GM23338 (cell line): ENCODE results near the gene RIC8B. TPM values are rescaled to one million over a fixed set of nuclear protein-coding genes. Genes with fewer than 3 reads are reported as not detected.

Source experiments
- ATAC-seq: fragments of 200-7000 bp; cut with Tn5 transposase; 3 replicates; pipeline ENCODE4 v1.9.1; 2020
- DNase-seq: peaks from one replicate; pipeline ENCODE4 v3.0.0-alpha.2; 2015; ENCODE audit warnings: low spot score
- H2AFZ ChIP-seq: fragments of 200-600 bp; sonication (generic); 2 replicates; pipeline ENCODE4 v1.8.0; 2016; ENCODE audit warnings: antibody characterized with exemption, mild to moderate bottlenecking, moderate library complexity
- H3F3A ChIP-seq: fragments of 200-600 bp; sonication (generic); replicated peaks from 2 replicates; pipeline ENCODE4 v1.8.0; 2017; ENCODE audit warnings: antibody characterized with exemption, mixed run types, low read depth
- H3K27ac ChIP-seq: fragments of 200-600 bp; sonication (generic); 2 replicates; pipeline ENCODE4 v1.6.1; 2016; ENCODE audit warnings: low read depth
- H3K27me3 ChIP-seq: fragments of 200-600 bp; sonication (generic); 2 replicates; pipeline ENCODE4 v1.8.0; 2016; ENCODE audit warnings: mild to moderate bottlenecking, mixed run types, moderate library complexity; ENCODE audit not compliant: insufficient read depth
- H3K36me3 ChIP-seq: fragments of 200-600 bp; sonication (generic); 2 replicates; pipeline ENCODE4 v1.8.0; 2016; ENCODE audit warnings: mild to moderate bottlenecking; ENCODE audit not compliant: insufficient read depth
- H3K4me1 ChIP-seq: fragments of 200-600 bp; sonication (generic); 2 replicates; pipeline ENCODE4 v1.8.0; 2016; ENCODE audit warnings: mild to moderate bottlenecking, moderate library complexity; ENCODE audit not compliant: insufficient read depth
- H3K4me2 ChIP-seq: fragments of 200-600 bp; sonication (generic); 2 replicates; pipeline ENCODE4 v1.7.1; 2017; ENCODE audit warnings: mixed run types
- H3K4me3 ChIP-seq: fragments of 200-600 bp; sonication (generic); 2 replicates; pipeline ENCODE4 v1.6.1; 2016; ENCODE audit warnings: mixed run types
- H3K79me2 ChIP-seq: fragments of 200-600 bp; sonication (generic); replicated peaks from 2 replicates; pipeline ENCODE4 v1.8.0; 2017; ENCODE audit warnings: mild to moderate bottlenecking; ENCODE audit not compliant: insufficient read depth
- H3K9me2 ChIP-seq: fragments of 200-600 bp; sonication (generic); 2 replicates; pipeline ENCODE4 v1.8.0; 2017; ENCODE audit not compliant: insufficient read depth
- H4K20me1 ChIP-seq: fragments of 200-600 bp; sonication (generic); replicated peaks from 2 replicates; pipeline ENCODE4 v1.8.0; 2017; ENCODE audit warnings: mild to moderate bottlenecking; ENCODE audit not compliant: insufficient read depth
- H3K27ac Mint-ChIP-seq: 2 replicates; pipeline ENCODE4 v1.8.0; 2020; ENCODE audit warnings: inconsistent platforms, mild to moderate bottlenecking, moderate library complexity, mixed read lengths
- H3K27me3 Mint-ChIP-seq: 3 replicates; pipeline ENCODE4 v1.8.0; 2022; ENCODE audit warnings: low read depth, mild to moderate bottlenecking, moderate library complexity, mixed read lengths, inconsistent platforms; ENCODE audit not compliant: insufficient read depth, poor library complexity
- H3K36me3 Mint-ChIP-seq: 3 replicates; pipeline ENCODE4 v1.8.0; 2021; ENCODE audit warnings: low read depth, mild to moderate bottlenecking, inconsistent platforms, moderate library complexity, mixed read lengths
- H3K4me1 Mint-ChIP-seq: 3 replicates; pipeline ENCODE4 v1.8.0; 2020; ENCODE audit warnings: mild to moderate bottlenecking, inconsistent platforms, mixed read lengths
- H3K4me3 Mint-ChIP-seq: 3 replicates; pipeline ENCODE4 v1.8.0; 2021; ENCODE audit warnings: moderate library complexity, mild to moderate bottlenecking, inconsistent platforms, mixed read lengths
- H3K9me3 Mint-ChIP-seq: 3 replicates; pipeline ENCODE4 v1.8.0; 2020; ENCODE audit warnings: moderate library complexity, mild to moderate bottlenecking, inconsistent platforms, mixed read lengths
- CREB1 ChIP-seq: fragments of 250-450 bp; sonication (Bioruptor Pico); IDR thresholded peaks from 2 replicates; pipeline ENCODE4 v1.5.0; 2020; ENCODE audit warnings: low read depth, mild to moderate bottlenecking, moderate library complexity
- EZH2 ChIP-seq: fragments of 200-600 bp; sonication (generic); IDR thresholded peaks from one replicate; pipeline ENCODE4 v1.8.0; 2017; ENCODE audit warnings: antibody characterized with exemption, mild to moderate bottlenecking, low read depth; ENCODE audit not compliant: unreplicated experiment
- NANOG ChIP-seq: IDR thresholded peaks from 2 replicates; pipeline ENCODE4 v1.6.1; 2016; ENCODE audit warnings: antibody characterized with exemption, borderline replicate concordance
- STAT1 ChIP-seq: IDR thresholded peaks from one replicate; pipeline ENCODE4 v1.6.1; 2016; ENCODE audit warnings: antibody characterized with exemption; ENCODE audit not compliant: unreplicated experiment
- ZNF331 ChIP-seq: fragments of 250-450 bp; sonication (Bioruptor Pico); IDR thresholded peaks from 2 replicates; pipeline ENCODE4 v1.5.0; 2020; ENCODE audit warnings: low read depth, mild to moderate bottlenecking, moderate library complexity
- polyA plus RNA-seq: library from polyadenylated mRNA; unstranded; fragments of >200 nt; fragmentation: Nextera tagmentation; extraction: Ambion mirVana; gene quantifications from 2 replicates; pipeline ENCODE4 v1.2.1, GENCODE V29; 2016
- total RNA-seq: library from RNA; depleted of rRNA; stranded (reverse); fragments of >200 nt; shearing (Covaris generic); gene quantifications from 2 replicates; pipeline ENCODE4 v1.2.3, GENCODE V29; 2014
- TF ChIP-seq, protein P1 (sequence below): fragments of 250-450 bp; sonication (Bioruptor Pico); IDR thresholded peaks from 2 replicates; pipeline ENCODE4 v1.5.0; 2020; ENCODE audit warnings: mild to moderate bottlenecking, moderate library complexity
- TF ChIP-seq, protein P2 (sequence below), 2 experiments: fragments of 200-600 bp in 1 of 2; sonication (generic) in 1 of 2; conservative IDR thresholded peaks; 2 replicates each; pipeline versions ENCODE4 v1.5.1 to v1.6.1; 2016 to 2017; ENCODE audit warnings: antibody characterized with exemption in 2 of 2, low read depth in 2 of 2, mild to moderate bottlenecking in 2 of 2, moderate library complexity in 1 of 2

Gene RIC8B
- total and polyA plus RNA-seq, 2 experiments from 2014 or later, result 12.3 to 25.5 TPM

DNA sequence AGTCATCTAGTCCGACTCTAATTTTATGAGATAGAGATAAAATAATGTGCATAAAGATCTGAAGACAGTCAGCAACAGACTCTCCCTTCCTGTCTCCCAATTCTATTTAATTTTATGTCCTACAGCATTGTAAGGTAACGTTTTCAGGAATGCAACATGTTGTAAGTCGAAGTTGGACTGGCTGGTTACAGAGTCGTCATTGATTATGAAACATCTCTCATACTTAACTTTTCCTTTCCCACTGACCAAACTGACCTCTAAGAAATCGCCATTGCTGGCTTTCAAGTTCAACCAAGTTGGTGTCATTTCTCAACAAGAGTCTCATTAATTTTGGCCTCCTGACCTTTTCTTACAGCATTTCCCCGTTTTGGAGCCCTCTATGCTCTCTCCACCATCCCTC, 4.9 kb upstream of the RIC8B start (continued):
- TF ChIP-seq, protein P1, sequence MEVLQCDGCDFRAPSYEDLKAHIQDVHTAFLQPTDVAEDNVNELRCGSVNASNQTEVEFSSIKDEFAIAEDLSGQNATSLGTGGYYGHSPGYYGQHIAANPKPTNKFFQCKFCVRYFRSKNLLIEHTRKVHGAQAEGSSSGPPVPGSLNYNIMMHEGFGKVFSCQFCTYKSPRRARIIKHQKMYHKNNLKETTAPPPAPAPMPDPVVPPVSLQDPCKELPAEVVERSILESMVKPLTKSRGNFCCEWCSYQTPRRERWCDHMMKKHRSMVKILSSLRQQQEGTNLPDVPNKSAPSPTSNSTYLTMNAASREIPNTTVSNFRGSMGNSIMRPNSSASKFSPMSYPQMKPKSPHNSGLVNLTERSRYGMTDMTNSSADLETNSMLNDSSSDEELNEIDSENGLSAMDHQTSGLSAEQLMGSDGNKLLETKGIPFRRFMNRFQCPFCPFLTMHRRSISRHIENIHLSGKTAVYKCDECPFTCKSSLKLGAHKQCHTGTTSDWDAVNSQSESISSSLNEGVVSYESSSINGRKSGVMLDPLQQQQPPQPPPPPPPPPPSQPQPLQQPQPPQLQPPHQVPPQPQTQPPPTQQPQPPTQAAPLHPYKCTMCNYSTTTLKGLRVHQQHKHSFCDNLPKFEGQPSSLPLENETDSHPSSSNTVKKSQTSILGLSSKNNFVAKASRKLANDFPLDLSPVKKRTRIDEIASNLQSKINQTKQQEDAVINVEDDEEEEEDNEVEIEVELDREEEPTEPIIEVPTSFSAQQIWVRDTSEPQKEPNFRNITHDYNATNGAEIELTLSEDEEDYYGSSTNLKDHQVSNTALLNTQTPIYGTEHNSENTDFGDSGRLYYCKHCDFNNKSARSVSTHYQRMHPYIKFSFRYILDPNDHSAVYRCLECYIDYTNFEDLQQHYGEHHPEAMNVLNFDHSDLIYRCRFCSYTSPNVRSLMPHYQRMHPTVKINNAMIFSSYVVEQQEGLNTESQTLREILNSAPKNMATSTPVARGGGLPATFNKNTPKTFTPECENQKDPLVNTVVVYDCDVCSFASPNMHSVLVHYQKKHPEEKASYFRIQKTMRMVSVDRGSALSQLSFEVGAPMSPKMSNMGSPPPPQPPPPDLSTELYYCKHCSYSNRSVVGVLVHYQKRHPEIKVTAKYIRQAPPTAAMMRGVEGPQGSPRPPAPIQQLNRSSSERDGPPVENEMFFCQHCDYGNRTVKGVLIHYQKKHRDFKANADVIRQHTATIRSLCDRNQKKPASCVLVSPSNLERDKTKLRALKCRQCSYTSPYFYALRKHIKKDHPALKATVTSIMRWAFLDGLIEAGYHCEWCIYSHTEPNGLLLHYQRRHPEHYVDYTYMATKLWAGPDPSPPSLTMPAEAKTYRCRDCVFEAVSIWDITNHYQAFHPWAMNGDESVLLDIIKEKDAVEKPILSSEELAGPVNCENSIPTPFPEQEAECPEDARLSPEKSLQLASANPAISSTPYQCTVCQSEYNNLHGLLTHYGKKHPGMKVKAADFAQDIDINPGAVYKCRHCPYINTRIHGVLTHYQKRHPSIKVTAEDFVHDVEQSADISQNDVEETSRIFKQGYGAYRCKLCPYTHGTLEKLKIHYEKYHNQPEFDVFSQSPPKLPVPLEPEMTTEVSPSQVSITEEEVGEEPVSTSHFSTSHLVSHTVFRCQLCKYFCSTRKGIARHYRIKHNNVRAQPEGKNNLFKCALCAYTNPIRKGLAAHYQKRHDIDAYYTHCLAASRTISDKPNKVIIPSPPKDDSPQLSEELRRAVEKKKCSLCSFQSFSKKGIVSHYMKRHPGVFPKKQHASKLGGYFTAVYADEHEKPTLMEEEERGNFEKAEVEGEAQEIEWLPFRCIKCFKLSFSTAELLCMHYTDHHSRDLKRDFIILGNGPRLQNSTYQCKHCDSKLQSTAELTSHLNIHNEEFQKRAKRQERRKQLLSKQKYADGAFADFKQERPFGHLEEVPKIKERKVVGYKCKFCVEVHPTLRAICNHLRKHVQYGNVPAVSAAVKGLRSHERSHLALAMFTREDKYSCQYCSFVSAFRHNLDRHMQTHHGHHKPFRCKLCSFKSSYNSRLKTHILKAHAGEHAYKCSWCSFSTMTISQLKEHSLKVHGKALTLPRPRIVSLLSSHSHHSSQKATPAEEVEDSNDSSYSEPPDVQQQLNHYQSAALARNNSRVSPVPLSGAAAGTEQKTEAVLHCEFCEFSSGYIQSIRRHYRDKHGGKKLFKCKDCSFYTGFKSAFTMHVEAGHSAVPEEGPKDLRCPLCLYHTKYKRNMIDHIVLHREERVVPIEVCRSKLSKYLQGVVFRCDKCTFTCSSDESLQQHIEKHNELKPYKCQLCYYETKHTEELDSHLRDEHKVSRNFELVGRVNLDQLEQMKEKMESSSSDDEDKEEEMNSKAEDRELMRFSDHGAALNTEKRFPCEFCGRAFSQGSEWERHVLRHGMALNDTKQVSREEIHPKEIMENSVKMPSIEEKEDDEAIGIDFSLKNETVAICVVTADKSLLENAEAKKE (CRISPR knock-in tag), result no peak
- TF ChIP-seq CREB1, result no peak
- no peak for TF ChIP-seq STAT1
- TF ChIP-seq EZH2, result no peak
- TF ChIP-seq, protein P2, sequence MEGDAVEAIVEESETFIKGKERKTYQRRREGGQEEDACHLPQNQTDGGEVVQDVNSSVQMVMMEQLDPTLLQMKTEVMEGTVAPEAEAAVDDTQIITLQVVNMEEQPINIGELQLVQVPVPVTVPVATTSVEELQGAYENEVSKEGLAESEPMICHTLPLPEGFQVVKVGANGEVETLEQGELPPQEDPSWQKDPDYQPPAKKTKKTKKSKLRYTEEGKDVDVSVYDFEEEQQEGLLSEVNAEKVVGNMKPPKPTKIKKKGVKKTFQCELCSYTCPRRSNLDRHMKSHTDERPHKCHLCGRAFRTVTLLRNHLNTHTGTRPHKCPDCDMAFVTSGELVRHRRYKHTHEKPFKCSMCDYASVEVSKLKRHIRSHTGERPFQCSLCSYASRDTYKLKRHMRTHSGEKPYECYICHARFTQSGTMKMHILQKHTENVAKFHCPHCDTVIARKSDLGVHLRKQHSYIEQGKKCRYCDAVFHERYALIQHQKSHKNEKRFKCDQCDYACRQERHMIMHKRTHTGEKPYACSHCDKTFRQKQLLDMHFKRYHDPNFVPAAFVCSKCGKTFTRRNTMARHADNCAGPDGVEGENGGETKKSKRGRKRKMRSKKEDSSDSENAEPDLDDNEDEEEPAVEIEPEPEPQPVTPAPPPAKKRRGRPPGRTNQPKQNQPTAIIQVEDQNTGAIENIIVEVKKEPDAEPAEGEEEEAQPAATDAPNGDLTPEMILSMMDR (conservative IDR thresholded peaks at IDR 0.05; ENCODE audit: low read depth in 2 of 2), result no peak
- no peak for TF ChIP-seq ZNF331 (CRISPR knock-in tag)

DNA sequence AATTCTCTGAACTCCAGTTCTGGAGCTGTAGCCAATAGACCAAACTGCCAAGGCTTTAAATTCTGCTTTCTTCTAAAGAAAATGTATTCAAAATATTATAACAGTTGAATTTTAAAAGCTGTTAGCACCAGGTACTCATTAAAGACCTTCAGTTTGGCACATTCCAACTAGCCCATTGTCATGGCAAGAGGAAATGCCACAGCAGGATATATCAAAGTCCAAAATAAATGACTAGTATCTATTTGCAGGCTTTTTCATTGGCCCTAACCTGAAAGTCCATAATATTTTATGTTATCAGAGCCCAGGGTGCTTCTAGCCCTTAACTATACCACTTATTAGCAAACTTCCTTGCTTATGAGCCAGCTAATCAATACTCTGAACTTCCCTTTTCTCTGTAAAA, 3.1 kb upstream of the RIC8B start:
- Histone ChIP-seq H3K9me2 (no peaks in the 10 kb centered on the region), H2AFZ (no peak overlapping the region), H3K4me3 (0 out of 2 replicates have a peak overlapping the region, but pooled peaks have one; percentile 10)

More for the DNA sequence above, 3.1 kb upstream of the RIC8B start:
- no peaks in the 10 kb centered on the region for H3K27me3 ChIP-seq
- no peaks in the 10 kb centered on the region for H3F3A ChIP-seq
- Mint-ChIP-seq H3K27me3 (peaks cover 8% of the 10 kb centered on the region), H3K36me3 (no peaks in the 10 kb centered on the region), H3K27ac (no peak overlapping the region), H3K4me3 (no peak overlapping the region), H3K4me1 (peaks cover 66% of the 10 kb centered on the region), H3K9me3 (no peaks in the 10 kb centered on the region)
- peaks cover 16% of the 10 kb centered on the region for H3K79me2 ChIP-seq
- H3K27ac ChIP-seq, result peak overlapping the region; percentile 16
- H3K36me3 ChIP-seq, result no peaks in the 10 kb centered on the region
- peaks cover 54% of the 10 kb centered on the region for H3K4me1 ChIP-seq
- no peak for TF ChIP-seq NANOG
- peak; percentile 62 for DNase-seq
- no peak for ATAC-seq
- peak overlapping the region; percentile 59 for H3K4me2 ChIP-seq
- H4K20me1 ChIP-seq, result peaks cover 7% of the 10 kb centered on the region
